ENCODE data around the gene MYF6. TPM values are rescaled to one million over a fixed set of nuclear protein-coding genes. Genes with fewer than 3 reads are reported as not detected.

MYF6 gene
- polyA plus RNA-seq, 1 donor: 90.3 TPM

- DNase-seq (ENCODE audit: low read depth): no peak
Observed at GRCh38 chr12:80756875-80757274, 49.4 kb downstream of the MYF6 start.

Other genes with a start within 250 kb of the MYF6 start
- gene MYF5, start 9.3 kb downstream of the MYF6 start, polyA plus RNA-seq (ENCODE audit: insufficient read length): 25.0 TPM
- gene LIN7A, start 230.3 kb downstream of the MYF6 start, polyA plus RNA-seq (ENCODE audit: insufficient read length): 2.3 TPM